HepG2 (cell line): ENCODE results near the gene MAPK10. TPM values are rescaled to one million over a fixed set of nuclear protein-coding genes. Genes with fewer than 3 reads are reported as not detected.

Experiments used
- ATAC-seq: fragments of 200-7000 bp; cut with Tn5 transposase; 3 replicates; pipeline ENCODE4 v1.9.1; 2020; ENCODE audit warnings: mild to moderate bottlenecking, moderate library complexity
- BruUV-seq: library from RNA; stranded (reverse); fragments of 400-500 nt; replicated peaks from 2 replicates; lab custom pipeline; 2021; lab: Mats Ljungman, UMichigan
- CTCF ChIA-PET: fragments of 300-600 bp; formaldehyde crosslinking; extraction: SDS; loops from one replicate; lab custom pipeline; 2021; ENCODE audit warnings: low total read pairs, inconsistent platforms, low intra/inter-chr PET ratio; lab: Yijun Ruan, JAX
- POLR2A ChIA-PET: fragments of 350-600 bp; sonication (Branson Sonifier 250); formaldehyde crosslinking; loops from one replicate; lab custom pipeline; 2020; ENCODE audit warnings: antibody characterized with exemption, inconsistent platforms; lab: Yijun Ruan, JAX
- DNase-seq: peaks from one replicate; pipeline ENCODE4 v3.0.0-alpha.2; 2015; ENCODE audit warnings: low spot score
- FAIRE-seq: peaks from 3 replicates; lab custom pipeline; 2011; peaks lifted over from hg19 to GRCh38; lab: Jason Lieb, UNC
- H2AFZ ChIP-seq: one replicate; pipeline ENCODE4 v1.6.1; 2011; ENCODE audit warnings: low read length, inconsistent platforms
- H3K27ac ChIP-seq: fragments of 300-600 bp; 3 replicates; pipeline ENCODE4 v1.8.0; 2011; ENCODE audit warnings: mixed run types, mild to moderate bottlenecking, mixed read lengths, low read length, inconsistent platforms; ENCODE audit not compliant: insufficient read depth; ENCODE audit errors: extremely low read length
- H3K27me3 ChIP-seq, 2 experiments: fragments of 200-600 bp in 1 of 2; 2 replicates in 1 of 2; 3 replicates in 1 of 2; pipeline versions ENCODE4 v1.6.0 to v1.8.0; 2011; ENCODE audit warnings: low read length in 2 of 2, mild to moderate bottlenecking in 2 of 2, moderate library complexity in 2 of 2, inconsistent platforms in 1 of 2; ENCODE audit not compliant: insufficient read depth in 2 of 2, control insufficient read depth in 1 of 2
- H3K36me3 ChIP-seq, 2 experiments: fragments of 200-600 bp in 1 of 2; replicated peaks in 1 of 2; 2 replicates in 1 of 2; 3 replicates in 1 of 2; pipeline versions ENCODE4 v1.5.1 to v1.8.0; 2011; ENCODE audit warnings: low read length in 2 of 2, inconsistent platforms in 1 of 2; ENCODE audit not compliant: insufficient read depth in 2 of 2, control insufficient read depth in 1 of 2
- H3K4me1 ChIP-seq: 2 replicates; pipeline ENCODE4 v1.5.1; 2012; ENCODE audit warnings: low read length, inconsistent platforms; ENCODE audit not compliant: insufficient read depth
- H3K4me2 ChIP-seq: 2 replicates; pipeline ENCODE4 v1.6.0; 2011; ENCODE audit warnings: low read depth, low read length, inconsistent platforms
- H3K4me3 ChIP-seq, 3 experiments: fragments of 200-600 bp in 1 of 3; sonication (generic), shearing (Covaris generic) in 1 of 3; replicated peaks in 1 of 3; 2 replicates each; pipeline ENCODE4 v1.5.1; 2011 to 2016; ENCODE audit warnings: low read length in 3 of 3, inconsistent platforms in 2 of 3, low read depth in 2 of 3, mild to moderate bottlenecking in 2 of 3, control low read depth in 1 of 3, mixed read lengths in 1 of 3; ENCODE audit not compliant: insufficient read depth in 1 of 3
- H3K79me2 ChIP-seq: one replicate; pipeline ENCODE4 v1.6.1; 2011; ENCODE audit warnings: low read length, inconsistent platforms; ENCODE audit not compliant: insufficient read depth
- H3K9ac ChIP-seq: 2 replicates; pipeline ENCODE4 v1.6.0; 2011; ENCODE audit warnings: mild to moderate bottlenecking, low read depth, low read length, inconsistent platforms; ENCODE audit not compliant: insufficient read depth
- H3K9me3 ChIP-seq: 2 replicates; pipeline ENCODE4 v1.5.1; 2012; ENCODE audit warnings: mild to moderate bottlenecking, low read length
- H4K20me1 ChIP-seq: 2 replicates; pipeline ENCODE4 v1.6.0; 2011; ENCODE audit warnings: inconsistent platforms, mild to moderate bottlenecking, low read length, moderate library complexity; ENCODE audit not compliant: insufficient read depth
- AHR ChIP-seq: IDR thresholded peaks from 2 replicates; pipeline ENCODE4 v1.6.1; 2018; ENCODE audit warnings: missing genetic modification reagents, missing compliant biosample characterization
- ELF1 ChIP-seq: sonication (generic); formaldehyde crosslinking; IDR thresholded peaks from 2 replicates; pipeline ENCODE4 v1.4.0; 2020; ENCODE audit warnings: missing genetic modification reagents
- HCFC1 ChIP-seq: fragments of 150-350 bp; IDR thresholded peaks from 2 replicates; pipeline ENCODE4 v1.6.1; 2014; ENCODE audit warnings: low read depth, low read length
- POGZ ChIP-seq: sonication (generic); formaldehyde crosslinking; IDR thresholded peaks from 2 replicates; pipeline ENCODE4 v1.4.0; 2020; ENCODE audit warnings: mild to moderate bottlenecking, missing genetic modification reagents
- YEATS4 ChIP-seq: sonication (generic); formaldehyde crosslinking; IDR thresholded peaks from 2 replicates; pipeline ENCODE4 v1.4.0; 2020; ENCODE audit warnings: missing genetic modification reagents, borderline replicate concordance
- ZMAT3 ChIP-seq: sonication (generic); formaldehyde crosslinking; conservative IDR thresholded peaks from 2 replicates; pipeline ENCODE4 v1.7.0; 2021; ENCODE audit warnings: missing genetic modification reagents
- ZNF235 ChIP-seq: sonication (generic); formaldehyde crosslinking; IDR thresholded peaks from 2 replicates; pipeline ENCODE4 v1.8.1; 2023; ENCODE audit warnings: mild to moderate bottlenecking, missing genetic modification reagents, borderline replicate concordance
- ZNF530 ChIP-seq: sonication (generic); formaldehyde crosslinking; IDR thresholded peaks from 2 replicates; pipeline ENCODE4 v1.5.0; 2020; ENCODE audit warnings: low read depth, mild to moderate bottlenecking, missing genetic modification reagents
- ZNF589 ChIP-seq: sonication (generic); formaldehyde crosslinking; conservative IDR thresholded peaks from 2 replicates; pipeline ENCODE4 v1.8.0; 2022; ENCODE audit warnings: mild to moderate bottlenecking, moderate library complexity, missing genetic modification reagents
- WGBS: methylation state at CpG from one replicate; pipeline ENCODE4 v1.1.6; 2017; ENCODE audit warnings: low lambda C conversion rate; 5-methylcytosine and 5-hydroxymethylcytosine counted together
- in situ Hi-C: cut with HindIII; loops from 2 replicates; pipeline ENCODE4 v1.10.0; 2017; ENCODE audit warnings: low pct_unique_long_range_greater_than_20kb; ENCODE audit not compliant: extremely low pct_ligation_motif_present
- intact Hi-C: fragments of 100-400 bp; cut with micrococcal nuclease; formaldehyde crosslinking; loops from one replicate; pipeline ENCODE4 v1.10.0; 2022; ENCODE audit not compliant: unreplicated experiment
- polyA plus RNA-seq, 8 experiments: library from polyadenylated mRNA; depleted of rRNA in 3 of 8; stranded (reverse) in 7 of 8; unstranded in 1 of 8; fragments of >200 nt; fragmentation: Illumina TruSeq in 4 of 8; extraction: Trizol in 4 of 8; gene quantifications; 2 replicates each; pipeline versions ENCODE4 v1.2.1 to v1.2.3, GENCODE V29; 2011 to 2016; ENCODE audit warnings: low read depth in 4 of 8, missing spikeins in 1 of 8, mixed read lengths in 1 of 8; ENCODE audit not compliant: insufficient read depth in 1 of 8
- total RNA-seq, 5 experiments: library from RNA; depleted of rRNA; stranded (reverse); fragments of >200 nt; fragmentation: Illumina TruSeq; extraction: Trizol; gene quantifications; 2 replicates each; pipeline ENCODE4 v1.2.3, GENCODE V29; 2016; ENCODE audit warnings: low read depth in 1 of 5
- TF ChIP-seq, protein P1 (sequence below): sonication (generic); formaldehyde crosslinking; IDR thresholded peaks from 2 replicates; pipeline ENCODE4 v1.4.0; 2020; ENCODE audit warnings: missing genetic modification reagents
- TF ChIP-seq, protein P2 (sequence below): sonication (generic); formaldehyde crosslinking; IDR thresholded peaks from 2 replicates; pipeline ENCODE4 v1.4.0; 2020; ENCODE audit warnings: missing genetic modification reagents, mild to moderate bottlenecking, borderline replicate concordance
- TF ChIP-seq, protein P3 (sequence below): sonication (generic); formaldehyde crosslinking; conservative IDR thresholded peaks from 2 replicates; pipeline ENCODE4 v1.5.0; 2020; ENCODE audit warnings: missing genetic modification reagents
- TF ChIP-seq, protein P4 (sequence below): sonication (generic); formaldehyde crosslinking; IDR thresholded peaks from 2 replicates; pipeline ENCODE4 v1.5.0; 2020; ENCODE audit warnings: missing genetic modification reagents
- TF ChIP-seq, protein P5 (sequence below): sonication (generic); formaldehyde crosslinking; IDR thresholded peaks from 2 replicates; pipeline ENCODE4 v1.5.0; 2020; ENCODE audit warnings: missing genetic modification reagents

The MAPK10 gene
- total and polyA plus RNA-seq, 2 of the 13 experiments (the other 11 are each of a cell fraction or from before 2014, with no cell fraction given) = not detected

DNA sequence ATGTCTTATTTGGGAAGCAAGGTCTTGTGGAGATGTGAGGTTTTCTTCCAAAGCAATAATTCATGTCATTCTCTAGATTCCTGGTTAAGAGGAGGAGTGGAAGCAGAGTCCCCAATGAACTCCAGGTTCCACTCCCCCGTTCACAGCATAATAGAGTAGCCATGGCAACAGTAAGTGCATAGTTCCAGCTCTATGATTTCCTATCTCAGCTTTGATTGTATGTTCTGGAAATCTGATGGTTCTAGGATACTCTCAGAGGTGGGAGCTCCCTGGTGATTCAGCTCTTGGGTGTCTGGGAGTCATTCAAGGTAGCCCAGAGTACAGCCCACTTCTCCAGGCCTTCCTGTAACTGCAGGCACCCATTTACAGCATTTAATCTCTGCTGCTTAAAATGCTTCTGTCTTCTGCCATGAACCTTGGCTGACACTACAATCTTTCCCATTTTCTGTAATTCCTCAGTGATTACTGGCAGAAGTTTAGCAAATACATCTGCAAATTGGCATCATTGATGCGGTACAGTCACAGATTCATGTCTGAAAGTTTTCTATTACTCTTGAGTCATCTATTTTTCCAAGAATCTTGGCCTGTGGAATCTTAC, 242.0 kb downstream of the MAPK10 start:
- DNase-seq (no peak), ATAC-seq (no peak), FAIRE-seq (no peak)
- H3K4me2 ChIP-seq = no peak overlapping the region
- BruUV-seq = no TSS peak
- no peak overlapping the region for H3K9ac ChIP-seq
- H3K27me3 ChIP-seq = no peaks in the 10 kb centered on the region
- TF ChIP-seq ELF1 (CRISPR knock-in tag) = no peak
- TF ChIP-seq, protein P1, sequence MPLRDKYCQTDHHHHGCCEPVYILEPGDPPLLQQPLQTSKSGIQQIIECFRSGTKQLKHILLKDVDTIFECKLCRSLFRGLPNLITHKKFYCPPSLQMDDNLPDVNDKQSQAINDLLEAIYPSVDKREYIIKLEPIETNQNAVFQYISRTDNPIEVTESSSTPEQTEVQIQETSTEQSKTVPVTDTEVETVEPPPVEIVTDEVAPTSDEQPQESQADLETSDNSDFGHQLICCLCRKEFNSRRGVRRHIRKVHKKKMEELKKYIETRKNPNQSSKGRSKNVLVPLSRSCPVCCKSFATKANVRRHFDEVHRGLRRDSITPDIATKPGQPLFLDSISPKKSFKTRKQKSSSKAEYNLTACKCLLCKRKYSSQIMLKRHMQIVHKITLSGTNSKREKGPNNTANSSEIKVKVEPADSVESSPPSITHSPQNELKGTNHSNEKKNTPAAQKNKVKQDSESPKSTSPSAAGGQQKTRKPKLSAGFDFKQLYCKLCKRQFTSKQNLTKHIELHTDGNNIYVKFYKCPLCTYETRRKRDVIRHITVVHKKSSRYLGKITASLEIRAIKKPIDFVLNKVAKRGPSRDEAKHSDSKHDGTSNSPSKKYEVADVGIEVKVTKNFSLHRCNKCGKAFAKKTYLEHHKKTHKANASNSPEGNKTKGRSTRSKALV = no peak
- no peak for TF ChIP-seq POGZ
- TF ChIP-seq HCFC1 = no peak
- TF ChIP-seq, protein P2, sequence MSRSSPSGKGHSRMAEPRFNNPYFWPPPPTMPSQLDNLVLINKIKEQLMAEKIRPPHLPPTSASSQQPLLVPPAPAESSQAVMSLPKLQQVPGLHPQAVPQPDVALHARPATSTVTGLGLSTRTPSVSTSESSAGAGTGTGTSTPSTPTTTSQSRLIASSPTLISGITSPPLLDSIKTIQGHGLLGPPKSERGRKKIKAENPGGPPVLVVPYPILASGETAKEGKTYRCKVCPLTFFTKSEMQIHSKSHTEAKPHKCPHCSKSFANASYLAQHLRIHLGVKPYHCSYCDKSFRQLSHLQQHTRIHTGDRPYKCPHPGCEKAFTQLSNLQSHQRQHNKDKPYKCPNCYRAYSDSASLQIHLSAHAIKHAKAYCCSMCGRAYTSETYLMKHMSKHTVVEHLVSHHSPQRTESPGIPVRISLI = no peak
- TF ChIP-seq ZNF530 = no peak
- TF ChIP-seq, protein P3, sequence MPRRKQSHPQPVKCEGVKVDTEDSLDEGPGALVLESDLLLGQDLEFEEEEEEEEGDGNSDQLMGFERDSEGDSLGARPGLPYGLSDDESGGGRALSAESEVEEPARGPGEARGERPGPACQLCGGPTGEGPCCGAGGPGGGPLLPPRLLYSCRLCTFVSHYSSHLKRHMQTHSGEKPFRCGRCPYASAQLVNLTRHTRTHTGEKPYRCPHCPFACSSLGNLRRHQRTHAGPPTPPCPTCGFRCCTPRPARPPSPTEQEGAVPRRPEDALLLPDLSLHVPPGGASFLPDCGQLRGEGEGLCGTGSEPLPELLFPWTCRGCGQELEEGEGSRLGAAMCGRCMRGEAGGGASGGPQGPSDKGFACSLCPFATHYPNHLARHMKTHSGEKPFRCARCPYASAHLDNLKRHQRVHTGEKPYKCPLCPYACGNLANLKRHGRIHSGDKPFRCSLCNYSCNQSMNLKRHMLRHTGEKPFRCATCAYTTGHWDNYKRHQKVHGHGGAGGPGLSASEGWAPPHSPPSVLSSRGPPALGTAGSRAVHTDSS (CRISPR knock-in tag) = no peak
- TF ChIP-seq ZNF235 (CRISPR knock-in tag) = no peak
- TF ChIP-seq AHR (CRISPR knock-in tag) = no peak
- TF ChIP-seq ZMAT3 (CRISPR knock-in tag) = no peak
- no peak for TF ChIP-seq ZNF589 (CRISPR knock-in tag)
- TF ChIP-seq YEATS4 (CRISPR knock-in tag) = no peak
- TF ChIP-seq, protein P4, sequence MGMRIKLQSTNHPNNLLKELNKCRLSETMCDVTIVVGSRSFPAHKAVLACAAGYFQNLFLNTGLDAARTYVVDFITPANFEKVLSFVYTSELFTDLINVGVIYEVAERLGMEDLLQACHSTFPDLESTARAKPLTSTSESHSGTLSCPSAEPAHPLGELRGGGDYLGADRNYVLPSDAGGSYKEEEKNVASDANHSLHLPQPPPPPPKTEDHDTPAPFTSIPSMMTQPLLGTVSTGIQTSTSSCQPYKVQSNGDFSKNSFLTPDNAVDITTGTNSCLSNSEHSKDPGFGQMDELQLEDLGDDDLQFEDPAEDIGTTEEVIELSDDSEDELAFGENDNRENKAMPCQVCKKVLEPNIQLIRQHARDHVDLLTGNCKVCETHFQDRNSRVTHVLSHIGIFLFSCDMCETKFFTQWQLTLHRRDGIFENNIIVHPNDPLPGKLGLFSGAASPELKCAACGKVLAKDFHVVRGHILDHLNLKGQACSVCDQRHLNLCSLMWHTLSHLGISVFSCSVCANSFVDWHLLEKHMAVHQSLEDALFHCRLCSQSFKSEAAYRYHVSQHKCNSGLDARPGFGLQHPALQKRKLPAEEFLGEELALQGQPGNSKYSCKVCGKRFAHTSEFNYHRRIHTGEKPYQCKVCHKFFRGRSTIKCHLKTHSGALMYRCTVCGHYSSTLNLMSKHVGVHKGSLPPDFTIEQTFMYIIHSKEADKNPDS (CRISPR knock-in tag) = no peak
- TF ChIP-seq, protein P5, sequence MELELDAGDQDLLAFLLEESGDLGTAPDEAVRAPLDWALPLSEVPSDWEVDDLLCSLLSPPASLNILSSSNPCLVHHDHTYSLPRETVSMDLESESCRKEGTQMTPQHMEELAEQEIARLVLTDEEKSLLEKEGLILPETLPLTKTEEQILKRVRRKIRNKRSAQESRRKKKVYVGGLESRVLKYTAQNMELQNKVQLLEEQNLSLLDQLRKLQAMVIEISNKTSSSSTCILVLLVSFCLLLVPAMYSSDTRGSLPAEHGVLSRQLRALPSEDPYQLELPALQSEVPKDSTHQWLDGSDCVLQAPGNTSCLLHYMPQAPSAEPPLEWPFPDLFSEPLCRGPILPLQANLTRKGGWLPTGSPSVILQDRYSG = no peak
- no peak overlapping the region for H3K4me3 ChIP-seq
- ChIA-PET POLR2A (no interaction called here), CTCF (no interaction called here)
- H3K9me3 ChIP-seq = no peaks in the 10 kb centered on the region
- no peak overlapping the region for H2AFZ ChIP-seq
- H3K27ac ChIP-seq = no peak overlapping the region
- 8% methylated on average over 2 of the region's 2 CpGs for WGBS
- no peaks in the 10 kb centered on the region for H3K79me2 ChIP-seq
- no peaks in the 10 kb centered on the region for H3K4me1 ChIP-seq
- no peaks in the 10 kb centered on the region for H4K20me1 ChIP-seq
- in situ Hi-C loops = no loop called here
- no peaks in the 10 kb centered on the region for H3K36me3 ChIP-seq
- intact Hi-C loops = no loop called here
